Nephron (organoid): ENCODE data around the gene BICRAL.

Experiments
- H3K27ac Mint-ChIP-seq, 3 experiments: 2 replicates each; pipeline ENCODE4 v1.8.0; 2020; ENCODE audit warnings: mixed read lengths in 3 of 3, mild to moderate bottlenecking in 2 of 3, moderate library complexity in 1 of 3
- H3K27me3 Mint-ChIP-seq: 2 replicates; pipeline ENCODE4 v1.8.0; 2021; ENCODE audit warnings: low read depth, mild to moderate bottlenecking, moderate library complexity, mixed read lengths
- H3K36me3 Mint-ChIP-seq: 2 replicates; pipeline ENCODE4 v1.8.0; 2020; ENCODE audit warnings: low read depth, mixed read lengths
- H3K4me1 Mint-ChIP-seq: 2 replicates; pipeline ENCODE4 v1.8.0; 2020; ENCODE audit warnings: mixed read lengths
- H3K4me3 Mint-ChIP-seq, 3 experiments: 2 replicates each; pipeline ENCODE4 v1.8.0; 2020; ENCODE audit warnings: mild to moderate bottlenecking in 3 of 3, mixed read lengths in 3 of 3, moderate library complexity in 2 of 3
- H3K9me3 Mint-ChIP-seq: 2 replicates; pipeline ENCODE4 v1.8.0; 2020; ENCODE audit warnings: mixed read lengths
- CTCF ChIP-seq, 3 experiments: fragments of 200-600 bp; sonication (generic); IDR thresholded peaks; one replicate each; pipeline ENCODE4 v1.5.0; 2021; ENCODE audit warnings: antibody characterized with exemption in 3 of 3; ENCODE audit not compliant: unreplicated experiment in 3 of 3

Gene BICRAL

GRCh38 chr6:42916288-42916687, 134.4 kb downstream of the BICRAL start:
- Mint-ChIP-seq H3K9me3 (no peaks in the 10 kb centered on the region), H3K4me1 (peaks cover 2% of the 10 kb centered on the region), H3K27ac (no peak overlapping the region), H3K27me3 (peaks cover 6% of the 10 kb centered on the region), H3K4me3 (no peak overlapping the region), H3K36me3 (no peaks in the 10 kb centered on the region)
- TF ChIP-seq CTCF (IDR thresholded peaks at IDR 0.05; ENCODE audit: unreplicated experiment in 3 of 3), result no peak
